WERI-Rb-1 (cell line): ENCODE data around the gene RELN.
"Not testable (repeated sequence)": the region's sequence is repeated elsewhere in the genome, so short reads cannot be mapped to it uniquely, and the experiment has no call there.

Source experiments
- DNase-seq: peaks from one replicate; pipeline ENCODE4 v3.0.0-alpha.2; 2020
- H3K27ac ChIP-seq: fragments of 250-450 bp; sonication (Bioruptor Pico); 2 replicates; pipeline ENCODE4 v1.5.1; 2020; ENCODE audit warnings: mild to moderate bottlenecking, moderate library complexity
- H3K27me3 ChIP-seq: fragments of 250-450 bp; sonication (Bioruptor Pico); 2 replicates; pipeline ENCODE4 v1.5.1; 2021; ENCODE audit warnings: mild to moderate bottlenecking, low read depth, moderate library complexity; ENCODE audit not compliant: insufficient read depth, severe bottlenecking
- H3K36me3 ChIP-seq: fragments of 250-450 bp; sonication (Bioruptor Pico); 2 replicates; pipeline ENCODE4 v1.5.1; 2020; ENCODE audit warnings: mild to moderate bottlenecking, moderate library complexity
- H3K4me3 ChIP-seq: 2 replicates; pipeline ENCODE4 v1.5.1; 2011; ENCODE audit warnings: low read depth, mild to moderate bottlenecking, control low read depth, low read length
- H3K9me3 ChIP-seq: fragments of 250-450 bp; sonication (Bioruptor Pico); 2 replicates; pipeline ENCODE4 v1.5.1; 2021; ENCODE audit warnings: mild to moderate bottlenecking, moderate library complexity; ENCODE audit not compliant: severe bottlenecking
- CTCF ChIP-seq: IDR thresholded peaks from 2 replicates; pipeline ENCODE4 v1.5.1; 2011; ENCODE audit warnings: low read depth, mild to moderate bottlenecking, control low read depth, inconsistent platforms, low read length

RELN gene

GRCh38 chr7:103795787-103796186 lies 193.7 kb downstream of the RELN start:
- H3K9me3 ChIP-seq, result peaks cover 2% of the 10 kb centered on the region
- no peaks in the 10 kb centered on the region for H3K36me3 ChIP-seq
- no peak overlapping the region for H3K27ac ChIP-seq
- DNase-seq, result no peak
- no peak overlapping the region for H3K4me3 ChIP-seq
- TF ChIP-seq CTCF, result no peak
- no peaks in the 10 kb centered on the region for H3K27me3 ChIP-seq

GRCh38 chr7:103795107-103795506 lies 194.4 kb downstream of the RELN start:
- Histone ChIP-seq H3K27me3 (no peaks in the 10 kb centered on the region), H3K9me3 (peaks cover 2% of the 10 kb centered on the region), H3K36me3 (no peaks in the 10 kb centered on the region), H3K27ac (no peak overlapping the region), H3K4me3 (no peak overlapping the region)
- no peak for DNase-seq
- no peak for TF ChIP-seq CTCF

- TF ChIP-seq CTCF, result no peak
- H3K36me3 ChIP-seq, result no peaks in the 10 kb centered on the region
- H3K27ac ChIP-seq, result no peak overlapping the region
- H3K9me3 ChIP-seq, result peaks cover 2% of the 10 kb centered on the region
- no peak for DNase-seq
- no peak overlapping the region for H3K4me3 ChIP-seq
- no peaks in the 10 kb centered on the region for H3K27me3 ChIP-seq
Observed at GRCh38 chr7:103794424-103794823, 195.0 kb downstream of the RELN start.

- no peak for DNase-seq
- peaks cover 2% of the 10 kb centered on the region for H3K9me3 ChIP-seq
- no peaks in the 10 kb centered on the region for H3K27me3 ChIP-seq
- H3K36me3 ChIP-seq, result no peaks in the 10 kb centered on the region
- no peak overlapping the region for H3K27ac ChIP-seq
- no peak for TF ChIP-seq CTCF
- H3K4me3 ChIP-seq, result no peak overlapping the region
Observed at GRCh38 chr7:103793614-103794013, 195.8 kb downstream of the RELN start.

GRCh38 chr7:103791894-103792293 lies 197.6 kb downstream of the RELN start:
- TF ChIP-seq CTCF, result no peak
- Histone ChIP-seq H3K36me3 (no peaks in the 10 kb centered on the region), H3K27ac (no peak overlapping the region), H3K4me3 (no peak overlapping the region), H3K9me3 (peaks cover 2% of the 10 kb centered on the region), H3K27me3 (no peaks in the 10 kb centered on the region)
- no peak for DNase-seq

GRCh38 chr7:103787041-103787440 lies 202.4 kb downstream of the RELN start:
- not testable (repeated sequence) for H3K27ac ChIP-seq, H3K9me3 ChIP-seq, H3K27me3 ChIP-seq, DNase-seq, H3K36me3 ChIP-seq, H3K4me3 ChIP-seq
